Bronchial epithelial cell (primary cell): ENCODE results near the gene MORN4. TPM values are rescaled to one million over a fixed set of nuclear protein-coding genes. Genes with fewer than 3 reads are reported as not detected.

Source experiments
- DNase-seq: peaks from one replicate; pipeline ENCODE4 v3.0.0-alpha.2; 2010; ENCODE audit warnings: low read depth
- FAIRE-seq: peaks from 2 replicates; lab custom pipeline; 2011; peaks lifted over from hg19 to GRCh38; lab: Jason Lieb, UNC
- H3K27me3 ChIP-seq: 2 replicates; pipeline ENCODE4 v1.5.1; 2011; ENCODE audit warnings: low read length; ENCODE audit not compliant: control insufficient read depth, insufficient read depth
- H3K36me3 ChIP-seq: 2 replicates; pipeline ENCODE4 v1.5.1; 2011; ENCODE audit warnings: low read length; ENCODE audit not compliant: control insufficient read depth, insufficient read depth
- H3K4me3 ChIP-seq: 2 replicates; pipeline ENCODE4 v1.5.1; 2011; ENCODE audit warnings: mild to moderate bottlenecking, low read depth, low read length, control low read depth
- CTCF ChIP-seq: IDR thresholded peaks from 2 replicates; pipeline ENCODE4 v1.5.1; 2011; ENCODE audit warnings: mild to moderate bottlenecking, moderate library complexity, low read length, control low read depth, inconsistent platforms; ENCODE audit not compliant: insufficient read depth, severe bottlenecking
- total RNA-seq: library from RNA; depleted of rRNA; stranded (reverse); fragments of >200 nt; gene quantifications from 2 replicates; pipeline ENCODE4 v1.2.1, GENCODE V29; 2014

MORN4 gene
- total RNA-seq, 1 donor from 2014 or later = 7.1 TPM

- no peak for TF ChIP-seq CTCF
- no peak overlapping the region for H3K4me3 ChIP-seq
- H3K36me3 ChIP-seq = no peaks in the 10 kb centered on the region
- no peaks in the 10 kb centered on the region for H3K27me3 ChIP-seq
- FAIRE-seq = peak; percentile 88
- no peak for DNase-seq
Observed at GRCh38 chr10:97599272-97599619, 34.1 kb downstream of the MORN4 start.

- no peak for TF ChIP-seq CTCF
Observed at GRCh38 chr10:97598407-97599271, 34.7 kb downstream of the MORN4 start.

GRCh38 chr10:97597778-97598177 lies 35.5 kb downstream of the MORN4 start:
- Histone ChIP-seq H3K27me3 (no peaks in the 10 kb centered on the region), H3K36me3 (no peaks in the 10 kb centered on the region), H3K4me3 (no peak overlapping the region)
- DNase-seq (peak; percentile 44), FAIRE-seq (no peak)
- no peak for TF ChIP-seq CTCF

More at GRCh38 chr10:97598407-97599271, 34.7 kb downstream of the MORN4 start:
- Histone ChIP-seq H3K27me3 (no peaks in the 10 kb centered on the region), H3K36me3 (no peaks in the 10 kb centered on the region), H3K4me3 (no peak overlapping the region)
- no peak for DNase-seq
- FAIRE-seq = peak; percentile 93

- H3K4me3 ChIP-seq = no peak overlapping the region
- no peaks in the 10 kb centered on the region for H3K36me3 ChIP-seq
- DNase-seq (peak; percentile 94), FAIRE-seq (peak; percentile 75)
- TF ChIP-seq CTCF = no peak
- no peaks in the 10 kb centered on the region for H3K27me3 ChIP-seq
Observed at GRCh38 chr10:97596101-97597082, 36.9 kb downstream of the MORN4 start.

- no peak overlapping the region for H3K4me3 ChIP-seq
- no peaks in the 10 kb centered on the region for H3K36me3 ChIP-seq
- no peak for TF ChIP-seq CTCF
- H3K27me3 ChIP-seq = no peaks in the 10 kb centered on the region
- DNase-seq (no peak), FAIRE-seq (no peak)
Observed at GRCh38 chr10:97593421-97593820, 39.9 kb downstream of the MORN4 start.
